A673 (cell line): ENCODE measurements around the gene DROSHA.
"Not testable (repeated sequence)": the region's sequence is repeated elsewhere in the genome, so short reads cannot be mapped to it uniquely, and the experiment has no call there.

ENCODE experiments used
- CTCF ChIP-seq: fragments of 300-800, 200-600 bp; sonication (generic); conservative IDR thresholded peaks from 2 replicates; pipeline ENCODE4 v1.5.1; 2017; ENCODE audit warnings: low read depth, mild to moderate bottlenecking, antibody characterized with exemption, low read length, moderate library complexity, mixed read lengths
- EZH2 ChIP-seq: fragments of 200-600 bp; sonication (generic); IDR thresholded peaks from 2 replicates; pipeline ENCODE4 v1.6.1; 2017; ENCODE audit warnings: borderline replicate concordance, low read depth, mild to moderate bottlenecking, mixed read lengths, antibody characterized with exemption, low read length; ENCODE audit not compliant: poor library complexity, severe bottlenecking

- TF ChIP-seq CTCF, EZH2: not testable (repeated sequence)
Observed at GRCh38 chr5:31549114-31549513, 17.2 kb upstream of the DROSHA start.
